OCI-M2 (cell line): ENCODE results near the gene LRP2.

Source experiments
- DNase-seq: peaks from one replicate; lab custom pipeline; 2025; ENCODE audit not compliant: unreplicated experiment; lab: John Stamatoyannopoulos, UW

The LRP2 gene

GRCh38 chr2:169131587-169132512 is 230.5 kb downstream of the LRP2 start:
- DNase-seq, result no peak

GRCh38 chr2:169129703-169130243 is 232.6 kb downstream of the LRP2 start:
- DNase-seq, result no peak

GRCh38 chr2:169119851-169120250 is 242.5 kb downstream of the LRP2 start:
- DNase-seq, result no peak

- DNase-seq, result no peak
Measured at GRCh38 chr2:169119123-169119760, 243.1 kb downstream of the LRP2 start.

GRCh38 chr2:169118060-169118459 is 244.3 kb downstream of the LRP2 start:
- DNase-seq, result no peak

GRCh38 chr2:169116993-169117392 is 245.3 kb downstream of the LRP2 start:
- DNase-seq, result no peak

GRCh38 chr2:169116327-169116726 is 246.0 kb downstream of the LRP2 start:
- no peak for DNase-seq

GRCh38 chr2:169114056-169114455 is 248.3 kb downstream of the LRP2 start:
- DNase-seq, result no peak

- DNase-seq, result no peak
Measured at GRCh38 chr2:169112841-169113240, 249.5 kb downstream of the LRP2 start.

GRCh38 chr2:169110916-169111315 is 251.4 kb downstream of the LRP2 start:
- DNase-seq, result no peak

GRCh38 chr2:169110419-169110818 is 251.9 kb downstream of the LRP2 start:
- no peak for DNase-seq

- DNase-seq, result no peak
Measured at GRCh38 chr2:169109502-169110409, 252.6 kb downstream of the LRP2 start.

- no peak for DNase-seq
Measured at GRCh38 chr2:169108099-169108884, 254.0 kb downstream of the LRP2 start.

- DNase-seq, result no peak
Measured at GRCh38 chr2:169107645-169108044, 254.7 kb downstream of the LRP2 start.

- DNase-seq, result no peak
Measured at GRCh38 chr2:169106563-169107545, 255.5 kb downstream of the LRP2 start.

GRCh38 chr2:169106134-169106533 is 256.2 kb downstream of the LRP2 start:
- DNase-seq, result no peak

GRCh38 chr2:169105476-169105875 is 256.9 kb downstream of the LRP2 start:
- DNase-seq, result no peak

GRCh38 chr2:169104848-169105247 is 257.5 kb downstream of the LRP2 start:
- no peak for DNase-seq

- peak; percentile 29 for DNase-seq
Measured at GRCh38 chr2:169095621-169096105, 266.7 kb downstream of the LRP2 start.
